ENCODE results near the gene SH3BGR.

DNA sequence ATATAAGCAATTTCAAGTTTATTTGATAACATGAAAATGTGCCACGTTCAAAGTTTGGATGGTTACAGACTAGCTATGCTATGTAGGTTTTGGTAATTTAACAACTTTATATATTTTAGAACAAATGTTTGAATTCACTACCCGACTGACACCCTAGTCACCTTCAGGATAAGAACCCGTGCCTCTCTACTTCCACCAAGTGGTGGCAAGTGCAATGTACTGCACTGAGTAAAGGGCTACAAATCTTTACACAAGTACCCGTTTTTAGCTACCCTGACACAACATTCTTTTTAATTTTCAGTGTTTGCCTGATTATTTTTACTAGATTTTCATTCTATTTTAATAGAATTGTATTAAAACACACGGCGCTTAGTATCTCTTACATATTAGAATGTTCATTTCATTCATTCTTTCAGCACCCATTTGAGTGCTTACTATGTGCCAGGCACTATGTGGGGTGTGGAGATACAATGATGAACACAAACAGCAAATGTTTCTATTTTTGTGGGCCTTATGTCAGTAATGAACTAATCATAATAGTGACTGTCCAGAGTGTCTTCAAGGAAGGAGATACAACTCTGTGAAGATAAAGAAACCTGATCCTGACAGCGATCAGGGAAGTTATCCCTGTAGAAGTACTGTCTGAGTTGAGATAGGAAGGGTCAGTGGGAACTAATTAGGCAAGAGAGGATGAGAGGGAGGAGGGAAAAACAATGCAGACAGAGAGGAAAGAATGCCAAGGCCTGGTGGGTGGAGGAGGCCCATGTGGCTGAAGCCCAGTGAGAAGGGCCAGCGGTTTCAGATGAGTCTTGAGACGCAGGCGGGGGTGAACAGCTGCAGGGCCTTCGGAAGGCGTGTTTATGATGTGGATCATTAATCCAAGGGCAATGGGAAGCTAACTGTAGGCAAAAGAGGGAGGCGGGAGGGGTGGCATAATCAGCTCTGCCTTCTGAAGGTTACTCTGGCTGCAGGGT, 10.0 kb upstream of the SH3BGR start:
- TF ChIP-seq, protein P1, sequence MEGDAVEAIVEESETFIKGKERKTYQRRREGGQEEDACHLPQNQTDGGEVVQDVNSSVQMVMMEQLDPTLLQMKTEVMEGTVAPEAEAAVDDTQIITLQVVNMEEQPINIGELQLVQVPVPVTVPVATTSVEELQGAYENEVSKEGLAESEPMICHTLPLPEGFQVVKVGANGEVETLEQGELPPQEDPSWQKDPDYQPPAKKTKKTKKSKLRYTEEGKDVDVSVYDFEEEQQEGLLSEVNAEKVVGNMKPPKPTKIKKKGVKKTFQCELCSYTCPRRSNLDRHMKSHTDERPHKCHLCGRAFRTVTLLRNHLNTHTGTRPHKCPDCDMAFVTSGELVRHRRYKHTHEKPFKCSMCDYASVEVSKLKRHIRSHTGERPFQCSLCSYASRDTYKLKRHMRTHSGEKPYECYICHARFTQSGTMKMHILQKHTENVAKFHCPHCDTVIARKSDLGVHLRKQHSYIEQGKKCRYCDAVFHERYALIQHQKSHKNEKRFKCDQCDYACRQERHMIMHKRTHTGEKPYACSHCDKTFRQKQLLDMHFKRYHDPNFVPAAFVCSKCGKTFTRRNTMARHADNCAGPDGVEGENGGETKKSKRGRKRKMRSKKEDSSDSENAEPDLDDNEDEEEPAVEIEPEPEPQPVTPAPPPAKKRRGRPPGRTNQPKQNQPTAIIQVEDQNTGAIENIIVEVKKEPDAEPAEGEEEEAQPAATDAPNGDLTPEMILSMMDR (IDR thresholded peaks at IDR 0.05), result peak; percentile 58 to 84 (median 76)
- no peak for TF ChIP-seq POLR2A (IDR thresholded peaks at IDR 0.05)

Data from right lobe of liver (tissue), 4 donors.